SK-N-SH treated with all-trans-retinoic acid at 6 μM for 48 hours (cell line): ENCODE data around the gene GPR137.

Experiments
- ARNTL ChIP-seq: fragments of 450-650 bp; formaldehyde crosslinking; IDR thresholded peaks from 2 replicates; pipeline ENCODE4 v1.5.0; 2020; ENCODE audit warnings: low read depth, mild to moderate bottlenecking, moderate library complexity, borderline replicate concordance
- CREB5 ChIP-seq: fragments of 250-450 bp; sonication (Bioruptor Pico); IDR thresholded peaks from 2 replicates; pipeline ENCODE4 v1.5.1; 2020; ENCODE audit warnings: low read depth, mild to moderate bottlenecking, moderate library complexity
- POU6F1 ChIP-seq: fragments of 250-450 bp; sonication (Bioruptor Pico); IDR thresholded peaks from 2 replicates; pipeline ENCODE4 v1.8.0; 2021; ENCODE audit warnings: low read depth, mild to moderate bottlenecking, moderate library complexity, borderline replicate concordance
- RARB ChIP-seq: fragments of 250-450 bp; sonication (Bioruptor Pico); IDR thresholded peaks from 2 replicates; pipeline ENCODE4 v1.8.0; 2021; ENCODE audit warnings: mild to moderate bottlenecking, moderate library complexity
- ZFP3 ChIP-seq: fragments of 250-450 bp; sonication (Bioruptor Pico); IDR thresholded peaks from 2 replicates; pipeline ENCODE4 v1.5.0; 2020; ENCODE audit warnings: mild to moderate bottlenecking, moderate library complexity

GRCh38 chr11:64321533-64321932, 35.9 kb downstream of the GPR137 start:
- TF ChIP-seq ARNTL (CRISPR knock-in tag) (no peak), POU6F1 (no peak), CREB5 (no peak), RARB (no peak), ZFP3 (CRISPR knock-in tag) (no peak)
